C4-2B (cell line): ENCODE data around the gene C10orf67.

ENCODE experiments used
- H3K27ac ChIP-seq: fragments of 450-650 bp; 2 replicates; pipeline ENCODE4 v1.5.1; 2017
- CTCF ChIP-seq: fragments of 450-650 bp; conservative IDR thresholded peaks from 2 replicates; pipeline ENCODE4 v1.5.1; 2017; ENCODE audit warnings: mild to moderate bottlenecking
- ZFX ChIP-seq: fragments of 450-650 bp; IDR thresholded peaks from 2 replicates; pipeline ENCODE4 v1.6.1; 2017

The C10orf67 gene

DNA sequence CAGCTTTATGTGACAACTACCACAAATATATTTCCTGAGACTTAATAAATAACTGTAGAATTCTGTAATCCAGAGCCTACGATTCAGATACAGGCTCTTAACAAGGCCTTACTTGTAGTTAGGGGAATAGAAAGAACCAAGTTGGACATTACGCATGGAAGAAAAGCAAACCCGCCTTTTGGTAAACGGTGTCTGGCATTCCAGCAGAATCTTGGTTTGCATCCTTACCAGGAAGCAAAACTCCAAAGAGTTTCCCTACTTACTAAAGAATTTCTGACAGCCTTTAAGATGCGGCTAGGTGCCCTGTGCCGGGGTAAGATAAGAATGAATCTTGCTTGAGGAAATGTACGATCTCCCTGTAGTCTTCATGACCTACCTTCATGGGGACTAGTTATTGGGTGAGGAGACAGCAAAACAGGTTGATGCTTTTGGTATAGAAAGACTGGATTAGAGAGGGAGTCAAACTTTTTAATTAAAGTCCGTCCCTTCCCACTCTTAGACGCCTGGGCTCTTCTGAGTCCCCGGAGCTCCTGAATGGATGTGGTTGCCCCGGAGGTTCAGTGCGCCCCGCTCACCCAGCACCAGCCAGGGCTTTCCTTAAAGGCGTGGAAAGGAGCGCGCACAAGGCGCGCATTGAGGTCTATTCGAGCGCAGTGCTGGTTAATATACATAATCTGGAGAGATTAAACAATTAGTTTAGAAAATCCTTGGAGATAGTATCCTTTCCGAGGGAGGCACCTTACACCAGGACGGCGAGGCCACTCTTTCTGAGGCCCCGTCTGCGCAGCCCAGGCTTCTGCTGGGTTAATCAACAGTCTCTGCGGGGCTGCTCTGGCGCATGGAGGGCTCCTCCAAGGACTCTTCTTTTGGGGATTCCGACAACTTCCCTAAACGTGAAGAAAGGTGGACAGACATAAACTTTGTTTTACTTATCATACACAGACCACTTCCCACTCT, 140.9 kb downstream of the C10orf67 start:
- H3K27ac ChIP-seq = no peak overlapping the region
- no peak for TF ChIP-seq ZFX
- TF ChIP-seq CTCF = no peak

GRCh38 chr10:23202779-23203178, 141.8 kb downstream of the C10orf67 start:
- no peak for TF ChIP-seq CTCF
- no peak for TF ChIP-seq ZFX
- no peak overlapping the region for H3K27ac ChIP-seq

GRCh38 chr10:23201837-23202236, 142.8 kb downstream of the C10orf67 start:
- no peak overlapping the region for H3K27ac ChIP-seq
- TF ChIP-seq ZFX = no peak
- no peak for TF ChIP-seq CTCF

DNA sequence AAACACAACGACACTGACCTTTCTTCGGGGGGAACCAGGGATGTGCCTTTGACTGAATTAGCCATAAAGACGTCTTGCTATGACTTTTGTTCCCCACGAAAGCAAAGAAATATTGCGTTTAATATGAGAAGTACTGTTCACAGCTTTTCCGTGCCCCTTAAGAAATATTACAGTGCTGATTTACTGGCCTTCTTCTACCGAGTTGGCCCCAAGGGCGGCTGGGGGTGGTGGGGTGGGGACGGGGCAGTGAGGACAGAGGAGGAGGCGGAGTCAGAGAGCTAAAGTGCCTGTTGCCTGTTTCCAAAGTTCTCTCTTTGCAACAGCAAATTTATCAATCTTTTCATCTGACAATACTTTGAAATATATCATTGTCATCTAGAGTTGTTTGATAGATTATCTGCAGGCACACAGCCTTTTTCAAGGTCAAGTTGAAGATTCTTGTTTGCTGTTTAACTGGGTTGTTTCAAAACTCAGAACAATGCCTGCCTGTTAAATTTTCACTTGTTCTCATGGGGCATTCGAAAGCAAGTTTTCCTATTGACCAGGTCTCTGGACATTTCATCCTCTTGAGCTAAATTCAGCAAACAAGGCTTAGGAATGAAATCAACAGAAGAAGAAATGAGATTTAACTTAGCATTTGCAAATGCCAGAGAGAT, 143.5 kb downstream of the C10orf67 start:
- TF ChIP-seq CTCF (no peak), ZFX (no peak)

DNA sequence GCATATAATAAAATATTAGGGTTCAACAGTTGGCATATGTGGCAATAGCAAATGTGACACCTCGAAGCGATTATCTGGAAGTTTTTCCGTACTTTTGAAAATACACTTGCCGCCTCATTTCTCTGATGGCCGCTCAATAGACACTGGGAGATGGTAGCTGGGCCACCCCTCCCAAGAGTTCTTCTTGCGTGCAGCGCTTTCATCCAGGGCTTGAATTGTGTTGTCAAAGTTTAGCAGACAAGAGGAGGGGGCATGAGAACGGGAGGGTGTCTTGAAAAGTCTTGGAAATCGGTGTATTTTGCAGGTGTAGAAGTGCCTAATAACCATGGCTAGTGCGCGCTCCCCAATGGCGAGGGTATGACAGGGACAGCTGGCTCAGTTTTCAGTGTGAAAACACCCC, 144.0 kb downstream of the C10orf67 start:
- no peak overlapping the region for H3K27ac ChIP-seq
- TF ChIP-seq ZFX (no peak), CTCF (no peak)

More for the DNA sequence above, 143.5 kb downstream of the C10orf67 start:
- H3K27ac ChIP-seq = no peak overlapping the region

DNA sequence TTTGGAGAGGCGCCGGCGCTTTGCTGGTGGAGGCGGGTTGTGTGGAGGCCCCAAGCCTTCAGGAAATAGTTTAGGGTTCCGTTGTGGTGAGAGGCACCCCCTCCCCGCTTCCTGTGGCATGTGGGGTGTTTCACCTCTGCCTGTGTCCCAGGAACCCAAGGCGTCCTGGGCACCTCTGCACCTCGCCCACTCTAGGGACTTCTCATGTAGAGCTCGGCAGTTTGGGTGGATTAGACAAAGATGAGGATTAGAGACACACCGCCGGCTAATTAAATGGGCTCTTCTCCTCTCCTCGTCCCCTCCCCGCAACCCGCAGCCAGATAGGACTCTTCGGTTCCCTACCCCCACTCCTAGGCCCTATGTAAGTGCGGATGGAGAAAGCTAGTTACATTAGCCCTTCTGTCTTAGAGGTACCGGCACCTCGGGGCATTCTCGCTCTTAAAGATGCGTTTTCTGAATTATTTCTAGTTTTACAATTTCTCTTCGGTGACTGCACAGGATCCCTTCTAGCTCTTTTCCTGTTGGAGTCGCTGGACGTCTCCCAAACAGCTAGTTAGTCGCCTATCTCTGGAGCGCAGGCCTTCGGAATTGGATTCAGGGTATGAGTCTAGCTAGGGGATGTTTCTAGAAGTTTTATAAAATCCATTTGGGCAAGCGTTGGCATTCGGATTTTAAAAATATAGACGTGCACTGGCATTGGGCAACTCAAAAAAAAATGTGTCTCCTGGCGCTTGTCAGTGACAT, 144.7 kb downstream of the C10orf67 start:
- H3K27ac ChIP-seq = no peak overlapping the region
- TF ChIP-seq CTCF (no peak), ZFX (no peak)
